Liver (tissue), 9 donors: ENCODE measurements around the gene ALG8. TPM values are rescaled to one million over a fixed set of nuclear protein-coding genes. Genes with fewer than 3 reads are reported as not detected.

ENCODE experiments used
- DNase-seq: peaks from one replicate; pipeline ENCODE4 v3.0.0-alpha.2; 2017; ENCODE audit warnings: low spot score
- H3K27ac ChIP-seq, 2 donors: one replicate each; pipeline ENCODE4 v1.7.0; 2013; ENCODE audit warnings: inconsistent platforms in 2 of 2, low read length in 2 of 2, control low read depth in 1 of 2, low read depth in 1 of 2, mild to moderate bottlenecking in 1 of 2
- H3K27me3 ChIP-seq, 4 donors: one replicate each; pipeline versions ENCODE4 v1.6.1 to v1.7.0; 2013; ENCODE audit warnings: low read length in 3 of 4, inconsistent platforms in 1 of 4, mild to moderate bottlenecking in 1 of 4, moderate library complexity in 1 of 4; ENCODE audit not compliant: control insufficient read depth in 4 of 4, insufficient read depth in 4 of 4
- H3K36me3 ChIP-seq, 4 donors: one replicate each; pipeline versions ENCODE4 v1.6.1 to v1.7.0; 2013; ENCODE audit warnings: low read length in 3 of 4, mild to moderate bottlenecking in 3 of 4, low read depth in 1 of 4, moderate library complexity in 1 of 4; ENCODE audit not compliant: control insufficient read depth in 4 of 4, insufficient read depth in 3 of 4
- H3K4me1 ChIP-seq, 4 donors: one replicate each; pipeline versions ENCODE4 v1.6.1 to v1.7.0; 2013; ENCODE audit warnings: low read length in 3 of 4, mild to moderate bottlenecking in 3 of 4, moderate library complexity in 1 of 4; ENCODE audit not compliant: control insufficient read depth in 4 of 4, insufficient read depth in 4 of 4
- H3K4me3 ChIP-seq, 3 donors: one replicate each; pipeline versions ENCODE4 v1.6.1 to v1.7.0; 2013; ENCODE audit warnings: low read length in 3 of 3, control low read depth in 1 of 3, low read depth in 1 of 3, mild to moderate bottlenecking in 1 of 3
- H3K9ac ChIP-seq, 2 donors: one replicate each; pipeline ENCODE4 v1.7.0; 2013; ENCODE audit warnings: low read length in 2 of 2, mild to moderate bottlenecking in 2 of 2, moderate library complexity in 2 of 2, control low read depth in 1 of 2, low read depth in 1 of 2
- H3K9me3 ChIP-seq, 4 donors: one replicate each; pipeline versions ENCODE4 v1.6.1 to v1.7.0; 2013; ENCODE audit warnings: low read length in 3 of 4; ENCODE audit not compliant: control insufficient read depth in 4 of 4
- ATF3 ChIP-seq: IDR thresholded peaks from 2 replicates; pipeline ENCODE4 v1.6.1; 2016; ENCODE audit warnings: antibody characterized with exemption
- CTCF ChIP-seq: fragments of 150-350 bp; IDR thresholded peaks from 2 replicates; pipeline ENCODE4 v1.5.1; 2017; ENCODE audit warnings: improper control_type of control experiment, low read depth, low read length; ENCODE audit not compliant: missing input control
- EGR1 ChIP-seq, 2 donors: IDR thresholded peaks; 2 replicates each; pipeline ENCODE4 v1.6.1; 2016 to 2018; ENCODE audit warnings: antibody characterized with exemption in 2 of 2, low read depth in 2 of 2
- FOXA1 ChIP-seq: IDR thresholded peaks from 2 replicates; pipeline ENCODE4 v1.6.1; 2016; ENCODE audit warnings: antibody characterized with exemption
- FOXA2 ChIP-seq: IDR thresholded peaks from 2 replicates; pipeline ENCODE4 v1.6.1; 2016; ENCODE audit warnings: antibody characterized with exemption
- GABPA ChIP-seq, 2 donors: IDR thresholded peaks in 1 of 2; conservative IDR thresholded peaks in 1 of 2; 2 replicates each; pipeline ENCODE4 v1.6.1; 2016; ENCODE audit warnings: antibody characterized with exemption in 2 of 2, mild to moderate bottlenecking in 1 of 2, moderate library complexity in 1 of 2
- HNF4A ChIP-seq, 2 donors: conservative IDR thresholded peaks; 2 replicates each; pipeline ENCODE4 v1.6.1; 2016; ENCODE audit warnings: antibody characterized with exemption in 2 of 2, mild to moderate bottlenecking in 2 of 2
- HNF4G ChIP-seq: IDR thresholded peaks from 2 replicates; pipeline ENCODE4 v1.6.1; 2016; ENCODE audit warnings: antibody characterized with exemption
- JUND ChIP-seq, 2 donors: IDR thresholded peaks; 2 replicates each; pipeline ENCODE4 v1.6.1; 2016; ENCODE audit warnings: antibody characterized with exemption in 2 of 2
- MAX ChIP-seq: IDR thresholded peaks from 2 replicates; pipeline ENCODE4 v1.6.1; 2016; ENCODE audit warnings: antibody characterized with exemption
- NR2F2 ChIP-seq: IDR thresholded peaks from 2 replicates; pipeline ENCODE4 v1.6.1; 2016; ENCODE audit warnings: antibody characterized with exemption
- RAD21 ChIP-seq, 2 donors: IDR thresholded peaks; 2 replicates each; pipeline ENCODE4 v1.6.1; 2016; ENCODE audit warnings: antibody characterized with exemption in 2 of 2, mild to moderate bottlenecking in 2 of 2
- RXRA ChIP-seq, 2 donors: IDR thresholded peaks; 2 replicates each; pipeline ENCODE4 v1.6.1; 2017 to 2018; ENCODE audit warnings: antibody characterized with exemption in 2 of 2, mild to moderate bottlenecking in 1 of 2
- SP1 ChIP-seq: IDR thresholded peaks from 2 replicates; pipeline ENCODE4 v1.6.1; 2018; ENCODE audit warnings: antibody characterized with exemption, mild to moderate bottlenecking
- TAF1 ChIP-seq: conservative IDR thresholded peaks from 2 replicates; pipeline ENCODE4 v1.6.1; 2016; ENCODE audit warnings: antibody characterized with exemption, mild to moderate bottlenecking
- YY1 ChIP-seq: IDR thresholded peaks from 2 replicates; pipeline ENCODE4 v1.6.1; 2016; ENCODE audit warnings: antibody characterized with exemption, mild to moderate bottlenecking
- ZBTB33 ChIP-seq: IDR thresholded peaks from 2 replicates; pipeline ENCODE4 v1.6.1; 2016; ENCODE audit warnings: antibody characterized with exemption
- WGBS: extraction: QIAGEN DNeasy Blood & Tissue Kit; methylation state at CpG from one replicate; pipeline ENCODE4 v1.1.7; 2013; 5-methylcytosine and 5-hydroxymethylcytosine counted together
- polyA plus RNA-seq, 2 donors: library from polyadenylated mRNA; stranded (reverse) in 1 of 2; unstranded in 1 of 2; fragments of 200-250 nt in 1 of 2; fragments of >200 nt in 1 of 2; fragmentation: Nextera tagmentation in 1 of 2; extraction: Ambion mirVana in 1 of 2; gene quantifications; one replicate each; pipeline versions ENCODE4 v1.2.1 to v1.2.3, GENCODE V29; 2013 to 2015
- total RNA-seq, 2 donors: library from RNA; depleted of rRNA; stranded (reverse); fragments of >200 nt; gene quantifications; one replicate each; pipeline ENCODE4 v1.2.3, GENCODE V29; 2014
- donor health status: healthy.
- donor health status: healthy.
- donor health status: healthy.
- donor health status: healthy.
- donor health status: healthy.

The ALG8 gene
- total and polyA plus RNA-seq, 4 donors = 29.4 to 46.0 (median 38.0) TPM

GRCh38 chr11:78110351-78110750 is 29.1 kb downstream of the ALG8 start:
- Histone ChIP-seq H3K36me3 (peaks cover 4 to 25% (median 9%) of the 10 kb centered on the region in 4 donors), H3K27ac (no peak overlapping the region), H3K9ac (no peak overlapping the region), H3K4me1 (peaks cover 0 to 2% (median 0%) of the 10 kb centered on the region in 4 donors), H3K4me3 (no peak overlapping the region), H3K9me3 (no peaks in the 10 kb centered on the region), H3K27me3 (no peaks in the 10 kb centered on the region)
- WGBS = 97% methylated on average over 5 of the region's 5 CpGs
- DNase-seq = no peak
- TF ChIP-seq ZBTB33 = no peak
- no peak for TF ChIP-seq HNF4A (conservative IDR thresholded peaks at IDR 0.05)
- TF ChIP-seq TAF1 = no peak
- no peak for TF ChIP-seq FOXA2
- TF ChIP-seq RAD21 (IDR thresholded peaks at IDR 0.05) = no peak
- no peak for TF ChIP-seq ATF3
- no peak for TF ChIP-seq CTCF
- no peak for TF ChIP-seq MAX
- no peak for TF ChIP-seq HNF4G
- no peak for TF ChIP-seq EGR1 (IDR thresholded peaks at IDR 0.05; ENCODE audit: low read depth in 2 of 2)

- H3K4me3 ChIP-seq = no peak overlapping the region
- H3K27me3 ChIP-seq = no peaks in the 10 kb centered on the region
- peaks cover 0 to 2% (median 0%) of the 10 kb centered on the region in 4 donors for H3K4me1 ChIP-seq
- no peaks in the 10 kb centered on the region for H3K9me3 ChIP-seq
- WGBS = 90% methylated on average over 3 of the region's 3 CpGs
- no peak for DNase-seq
- no peak overlapping the region for H3K9ac ChIP-seq
- H3K27ac ChIP-seq = no peak overlapping the region
- H3K36me3 ChIP-seq = peaks cover 4 to 25% (median 9%) of the 10 kb centered on the region in 4 donors
- TF ChIP-seq ZBTB33 (no peak), YY1 (no peak), RXRA (IDR thresholded peaks at IDR 0.05) (no peak), CTCF (no peak), FOXA1 (no peak), TAF1 (no peak), SP1 (no peak), EGR1 (IDR thresholded peaks at IDR 0.05; ENCODE audit: low read depth in 2 of 2) (no peak), JUND (IDR thresholded peaks at IDR 0.05) (no peak), HNF4A (conservative IDR thresholded peaks at IDR 0.05) (no peak), GABPA (IDR thresholded peaks at IDR 0.05 in 1 of 2, conservative IDR thresholded peaks at IDR 0.05 in 1 of 2) (no peak), FOXA2 (no peak), MAX (no peak), RAD21 (IDR thresholded peaks at IDR 0.05) (no peak), HNF4G (no peak), ATF3 (no peak), NR2F2 (no peak)
These were observed 30.1 kb downstream of the ALG8 start for GRCh38 chr11:78109081-78110015.
